ENCODE data around the gene FAM241A. TPM values are rescaled to one million over a fixed set of nuclear protein-coding genes. Genes with fewer than 3 reads are reported as not detected.

FAM241A gene
- total RNA-seq, 1 experiment from 2014 or later, result 0.90 TPM

DNA sequence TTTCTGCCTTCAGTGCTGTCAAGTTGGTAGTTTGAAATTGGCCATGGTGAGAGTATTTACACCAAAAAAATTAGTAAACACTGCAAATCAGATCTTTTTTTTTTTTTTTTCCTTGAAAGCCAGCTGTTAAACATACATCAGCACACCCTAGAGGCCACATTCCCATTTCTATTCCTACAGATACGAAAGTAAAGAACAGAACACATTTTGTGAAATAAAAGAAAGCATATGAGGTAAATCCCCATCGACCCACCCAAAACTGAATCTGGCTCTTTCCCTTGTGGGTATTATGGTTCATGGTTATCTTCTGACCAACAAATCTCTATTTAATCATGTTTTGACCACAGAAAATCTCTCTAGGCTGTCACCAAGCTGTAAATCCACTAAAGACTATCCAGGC lies 44.5 kb downstream of the FAM241A start:
- ChIA-PET POLR2A (interaction anchor here (0.7 kb wide), 2 partner anchors 50 to 67 kb away, joined by 6 to 8 read pairs; no protein-coding TSS in a partner anchor), CTCF (interaction anchor here (0.6 to 0.7 kb wide), 2 partner anchors 10 to 34 kb away, joined by 3 to 7 read pairs; no protein-coding TSS in a partner anchor)
- intact Hi-C loops (cut with micrococcal nuclease; ENCODE audit: unreplicated experiment), result no loop called here
- no peaks in the 10 kb centered on the region for H3K4me1 ChIP-seq (ENCODE audit: control insufficient read depth, insufficient read depth, low read length)
- no peaks in the 10 kb centered on the region for H3K36me3 ChIP-seq (ENCODE audit: control insufficient read depth, insufficient read depth, low read length)
- no peaks in the 10 kb centered on the region for H3K27me3 ChIP-seq (ENCODE audit: control insufficient read depth, insufficient read depth, low read length)
- no peak for TF ChIP-seq SIN3A (IDR thresholded peaks at IDR 0.05; ENCODE audit: borderline replicate concordance, insufficient read depth, low read depth, low read length)
- TF ChIP-seq, protein P1, sequence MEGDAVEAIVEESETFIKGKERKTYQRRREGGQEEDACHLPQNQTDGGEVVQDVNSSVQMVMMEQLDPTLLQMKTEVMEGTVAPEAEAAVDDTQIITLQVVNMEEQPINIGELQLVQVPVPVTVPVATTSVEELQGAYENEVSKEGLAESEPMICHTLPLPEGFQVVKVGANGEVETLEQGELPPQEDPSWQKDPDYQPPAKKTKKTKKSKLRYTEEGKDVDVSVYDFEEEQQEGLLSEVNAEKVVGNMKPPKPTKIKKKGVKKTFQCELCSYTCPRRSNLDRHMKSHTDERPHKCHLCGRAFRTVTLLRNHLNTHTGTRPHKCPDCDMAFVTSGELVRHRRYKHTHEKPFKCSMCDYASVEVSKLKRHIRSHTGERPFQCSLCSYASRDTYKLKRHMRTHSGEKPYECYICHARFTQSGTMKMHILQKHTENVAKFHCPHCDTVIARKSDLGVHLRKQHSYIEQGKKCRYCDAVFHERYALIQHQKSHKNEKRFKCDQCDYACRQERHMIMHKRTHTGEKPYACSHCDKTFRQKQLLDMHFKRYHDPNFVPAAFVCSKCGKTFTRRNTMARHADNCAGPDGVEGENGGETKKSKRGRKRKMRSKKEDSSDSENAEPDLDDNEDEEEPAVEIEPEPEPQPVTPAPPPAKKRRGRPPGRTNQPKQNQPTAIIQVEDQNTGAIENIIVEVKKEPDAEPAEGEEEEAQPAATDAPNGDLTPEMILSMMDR (IDR thresholded peaks at IDR 0.05), result peak; percentile 30; the same call in 1 of the 2 replicates
- DNase-seq (ENCODE audit: low read depth, low spot score) (no peak), ATAC-seq (no peak)
- in situ Hi-C loops (cut with HindIII; ENCODE audit: low pct_unique_long_range_greater_than_20kb, low sequenced_read_pairs), result no loop called here
- no peak overlapping the region for H3K27ac ChIP-seq (ENCODE audit: low read length)
- no TSS peak for BruUV-seq (replicated peaks)
- no peaks in the 10 kb centered on the region for H3K9me3 ChIP-seq (ENCODE audit: control insufficient read depth, insufficient read depth, low read depth, low read length)
- no peak overlapping the region for H3K4me3 ChIP-seq (ENCODE audit: low read depth in 2 of 2, low read length in 2 of 2)

DNA sequence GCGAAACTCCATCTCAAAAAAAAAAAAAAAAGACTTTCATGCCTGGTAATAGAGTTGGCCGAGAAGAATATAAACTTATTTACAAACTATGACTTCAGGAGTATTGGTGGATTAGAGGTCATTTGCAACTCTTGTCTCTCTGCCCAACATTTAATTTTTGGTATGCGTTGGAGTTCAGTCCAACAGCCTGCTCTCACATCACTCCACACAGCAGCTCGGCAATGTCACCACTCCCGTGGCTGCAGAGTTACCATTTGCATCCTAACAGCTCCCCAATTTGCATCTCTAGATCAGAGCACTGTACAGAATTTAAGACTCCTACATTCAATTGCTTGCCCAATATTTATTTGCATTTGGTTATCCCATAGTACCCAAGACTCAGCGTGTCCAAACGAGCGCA lies 45.4 kb downstream of the FAM241A start:
- no peaks in the 10 kb centered on the region for H3K36me3 ChIP-seq (ENCODE audit: control insufficient read depth, insufficient read depth, low read length)
- no peak for DNase-seq (ENCODE audit: low read depth, low spot score)
- intact Hi-C loops (cut with micrococcal nuclease; ENCODE audit: unreplicated experiment) (no loop called here), in situ Hi-C loops (cut with HindIII; ENCODE audit: low pct_unique_long_range_greater_than_20kb, low sequenced_read_pairs) (no loop called here)
- POLR2A ChIA-PET, result no interaction called here
- H3K27ac ChIP-seq (ENCODE audit: low read length), result no peak overlapping the region
- no peak overlapping the region for H3K4me3 ChIP-seq (ENCODE audit: low read depth in 2 of 2, low read length in 2 of 2)
- ATAC-seq, result no peak
- no peaks in the 10 kb centered on the region for H3K4me1 ChIP-seq (ENCODE audit: control insufficient read depth, insufficient read depth, low read length)
- CTCF ChIA-PET, result no interaction called here
- no peaks in the 10 kb centered on the region for H3K9me3 ChIP-seq (ENCODE audit: control insufficient read depth, insufficient read depth, low read depth, low read length)
- TF ChIP-seq, protein P2, sequence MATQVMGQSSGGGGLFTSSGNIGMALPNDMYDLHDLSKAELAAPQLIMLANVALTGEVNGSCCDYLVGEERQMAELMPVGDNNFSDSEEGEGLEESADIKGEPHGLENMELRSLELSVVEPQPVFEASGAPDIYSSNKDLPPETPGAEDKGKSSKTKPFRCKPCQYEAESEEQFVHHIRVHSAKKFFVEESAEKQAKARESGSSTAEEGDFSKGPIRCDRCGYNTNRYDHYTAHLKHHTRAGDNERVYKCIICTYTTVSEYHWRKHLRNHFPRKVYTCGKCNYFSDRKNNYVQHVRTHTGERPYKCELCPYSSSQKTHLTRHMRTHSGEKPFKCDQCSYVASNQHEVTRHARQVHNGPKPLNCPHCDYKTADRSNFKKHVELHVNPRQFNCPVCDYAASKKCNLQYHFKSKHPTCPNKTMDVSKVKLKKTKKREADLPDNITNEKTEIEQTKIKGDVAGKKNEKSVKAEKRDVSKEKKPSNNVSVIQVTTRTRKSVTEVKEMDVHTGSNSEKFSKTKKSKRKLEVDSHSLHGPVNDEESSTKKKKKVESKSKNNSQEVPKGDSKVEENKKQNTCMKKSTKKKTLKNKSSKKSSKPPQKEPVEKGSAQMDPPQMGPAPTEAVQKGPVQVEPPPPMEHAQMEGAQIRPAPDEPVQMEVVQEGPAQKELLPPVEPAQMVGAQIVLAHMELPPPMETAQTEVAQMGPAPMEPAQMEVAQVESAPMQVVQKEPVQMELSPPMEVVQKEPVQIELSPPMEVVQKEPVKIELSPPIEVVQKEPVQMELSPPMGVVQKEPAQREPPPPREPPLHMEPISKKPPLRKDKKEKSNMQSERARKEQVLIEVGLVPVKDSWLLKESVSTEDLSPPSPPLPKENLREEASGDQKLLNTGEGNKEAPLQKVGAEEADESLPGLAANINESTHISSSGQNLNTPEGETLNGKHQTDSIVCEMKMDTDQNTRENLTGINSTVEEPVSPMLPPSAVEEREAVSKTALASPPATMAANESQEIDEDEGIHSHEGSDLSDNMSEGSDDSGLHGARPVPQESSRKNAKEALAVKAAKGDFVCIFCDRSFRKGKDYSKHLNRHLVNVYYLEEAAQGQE (IDR thresholded peaks at IDR 0.05; ENCODE audit: insufficient read depth in 1 of 2, low read depth in 2 of 2, low read length in 1 of 2), result no peak
- TF ChIP-seq TCF7L2 (IDR thresholded peaks at IDR 0.05; ENCODE audit: low read depth, low read length) (no peak), SIN3A (IDR thresholded peaks at IDR 0.05; ENCODE audit: borderline replicate concordance, insufficient read depth, low read depth, low read length) (no peak), POLR2AphosphoS5 (IDR thresholded peaks at IDR 0.05; ENCODE audit: low read depth, low read length) (no peak)
- TF ChIP-seq, protein P1 (IDR thresholded peaks at IDR 0.05), result no peak
- no peaks in the 10 kb centered on the region for H3K27me3 ChIP-seq (ENCODE audit: control insufficient read depth, insufficient read depth, low read length)
- no TSS peak for BruUV-seq (replicated peaks)

Measured in Panc1 (cell line).